HG02973 (cell line): ENCODE measurements around the gene FAM177A1.
A peak's percentile ranks its signal among the peaks of the same experiment; 100 is the strongest.
"Not testable (repeated sequence)": the region's sequence is repeated elsewhere in the genome, so short reads cannot be mapped to it uniquely, and the experiment has no call there.

Experiments used
- ATAC-seq: cut with Tn5 transposase; IDR thresholded peaks from one replicate; pipeline ENCODE4 v1.9.1; 2021; ENCODE audit warnings: moderate library complexity; ENCODE audit not compliant: unreplicated experiment

FAM177A1 gene

GRCh38 chr14:35046048-35046750 is at the start of gene FAM177A1:
TSS of gene FAM177A1 (plus strand) at chr14:35046272. CDS start at chr14:35046464, 192 bp downstream.
- peak; percentile 91 for ATAC-seq

- ATAC-seq: no peak
These were observed 48.3 kb upstream of the FAM177A1 start for GRCh38 chr14:34997762-34998161.

GRCh38 chr14:34999500-34999899 is 46.6 kb upstream of the FAM177A1 start:
- no peak for ATAC-seq

GRCh38 chr14:35001621-35002020 is 44.5 kb upstream of the FAM177A1 start:
- ATAC-seq: no peak

- ATAC-seq: no peak
These were observed 41.2 kb upstream of the FAM177A1 start for GRCh38 chr14:35004839-35005238.

GRCh38 chr14:35016568-35016967 is 29.5 kb upstream of the FAM177A1 start:
- ATAC-seq: no peak

GRCh38 chr14:35020713-35021112 is 25.4 kb upstream of the FAM177A1 start:
- ATAC-seq: no peak

- ATAC-seq: no peak
These were observed 17.6 kb upstream of the FAM177A1 start for GRCh38 chr14:35028435-35028834.

GRCh38 chr14:35032562-35032961 is 13.5 kb upstream of the FAM177A1 start:
- ATAC-seq: no peak

- ATAC-seq: no peak
These were observed 11.6 kb upstream of the FAM177A1 start for GRCh38 chr14:35034440-35034833.

GRCh38 chr14:35034944-35035554 is 11.0 kb upstream of the FAM177A1 start:
- ATAC-seq: not testable (repeated sequence)

GRCh38 chr14:35038312-35038711 is 7.8 kb upstream of the FAM177A1 start:
- not testable (repeated sequence) for ATAC-seq

GRCh38 chr14:35042632-35043031 is 3.4 kb upstream of the FAM177A1 start:
- ATAC-seq: no peak

GRCh38 chr14:35043046-35043445 is 3.0 kb upstream of the FAM177A1 start:
- no peak for ATAC-seq

- ATAC-seq: no peak
These were observed 904 bp upstream of the FAM177A1 start for GRCh38 chr14:35044939-35045797.

- no peak for ATAC-seq
These were observed 349 bp upstream of the FAM177A1 start for GRCh38 chr14:35045798-35046047.

- ATAC-seq: peak; percentile 28
These were observed 872 bp downstream of the FAM177A1 start for GRCh38 chr14:35046751-35047536.

GRCh38 chr14:35047976-35048513 is 2.0 kb downstream of the FAM177A1 start:
- no peak for ATAC-seq

GRCh38 chr14:35050652-35051051 is 4.6 kb downstream of the FAM177A1 start:
- no peak for ATAC-seq

GRCh38 chr14:35051796-35052195 is 5.7 kb downstream of the FAM177A1 start:
- no peak for ATAC-seq

GRCh38 chr14:35052637-35053036 is 6.6 kb downstream of the FAM177A1 start:
- ATAC-seq: no peak
